AML-193 (cell line): ENCODE measurements around the gene GCGR.
A peak's percentile ranks its signal among the peaks of the same experiment; 100 is the strongest.

ENCODE experiments used
- DNase-seq, 2 experiments: peaks; one replicate each; lab custom pipeline; 2025; lab: John Stamatoyannopoulos, UW

GCGR gene

DNA sequence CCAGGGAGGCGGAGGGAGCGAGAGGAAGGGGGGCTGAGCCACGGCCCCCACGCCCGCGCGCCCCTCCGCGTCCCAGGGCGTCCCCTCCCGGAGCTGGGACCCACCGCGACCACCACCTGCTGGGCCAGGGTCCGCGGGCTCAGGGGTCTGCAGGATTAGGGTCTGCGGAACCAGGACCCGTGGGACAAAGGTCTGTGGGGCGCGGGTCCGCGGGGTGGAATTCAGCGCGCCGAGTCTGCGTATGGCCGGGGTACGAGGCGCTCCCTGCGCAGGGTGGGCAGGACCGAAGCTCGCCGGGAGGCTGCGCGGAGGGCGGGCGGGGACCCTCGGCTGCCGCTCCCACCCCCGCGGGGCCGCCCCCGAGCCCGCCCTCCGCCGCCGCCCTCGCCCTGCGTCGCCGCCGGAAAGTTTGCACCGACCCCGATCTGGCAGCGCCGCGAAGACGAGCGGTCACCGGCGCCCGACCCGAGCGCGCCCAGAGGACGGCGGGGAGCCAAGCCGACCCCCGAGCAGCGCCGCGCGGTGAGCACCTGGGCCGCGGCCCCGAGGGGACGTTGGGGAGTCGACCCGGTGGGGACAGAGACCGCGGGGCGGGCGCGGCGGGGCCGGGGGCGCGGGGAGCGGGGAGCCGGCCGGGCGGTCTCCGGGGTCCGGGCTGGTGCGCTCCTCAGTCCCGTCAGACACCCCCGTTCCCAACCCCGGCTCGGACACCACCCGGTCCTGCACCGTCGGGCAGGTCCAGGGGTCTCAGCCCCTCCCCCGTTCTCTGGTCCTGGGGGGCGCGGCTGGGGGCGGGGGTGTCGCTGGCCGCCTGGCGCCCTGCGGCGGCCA lies at the start of gene GCGR:
GCGR (plus strand) TSS at position 423 of the 831 bp plus-strand sequence. CDS start 4,869 bp downstream, outside the sequence.
- no peak for DNase-seq

GRCh38 chr17:81792675-81793615 lies 11.0 kb upstream of the GCGR start:
- DNase-seq: no peak

DNA sequence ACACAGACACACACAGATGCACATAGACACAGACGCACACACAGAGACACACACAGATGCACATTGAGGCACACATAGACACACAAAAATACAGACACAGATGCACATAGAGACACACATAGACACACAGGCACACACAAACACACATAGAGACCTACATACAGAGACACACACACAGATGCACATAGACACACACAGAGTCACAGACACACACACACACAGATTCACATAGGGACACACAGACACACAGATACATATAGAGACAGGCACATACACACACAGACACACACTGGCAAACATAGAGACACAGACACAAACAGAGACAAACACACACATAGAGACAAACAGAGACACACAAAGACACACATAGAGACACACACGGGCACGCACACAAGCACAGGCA lies 9.9 kb upstream of the GCGR start:
- no peak for DNase-seq

DNA sequence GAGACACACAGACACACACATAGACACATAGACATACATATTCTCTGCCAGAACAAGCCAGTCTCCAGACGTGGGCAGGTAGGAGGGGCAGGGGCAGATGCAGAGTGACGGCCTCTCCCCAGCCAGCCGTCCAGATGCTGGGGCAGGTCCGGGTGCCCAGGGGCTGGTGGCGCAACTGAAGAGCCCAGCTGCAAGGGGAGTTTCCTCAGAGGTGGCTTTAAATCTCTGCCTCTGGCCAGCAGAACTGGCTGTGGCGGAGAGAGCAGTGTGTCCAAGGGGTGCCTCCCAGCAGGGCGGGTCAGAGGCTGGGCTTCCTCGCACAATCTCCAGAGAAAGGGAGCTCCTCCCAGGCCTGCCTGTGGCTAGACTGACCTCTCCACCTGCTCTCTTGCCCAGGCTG lies 9.4 kb upstream of the GCGR start:
- peak; percentile 26 to 51 for DNase-seq

DNA sequence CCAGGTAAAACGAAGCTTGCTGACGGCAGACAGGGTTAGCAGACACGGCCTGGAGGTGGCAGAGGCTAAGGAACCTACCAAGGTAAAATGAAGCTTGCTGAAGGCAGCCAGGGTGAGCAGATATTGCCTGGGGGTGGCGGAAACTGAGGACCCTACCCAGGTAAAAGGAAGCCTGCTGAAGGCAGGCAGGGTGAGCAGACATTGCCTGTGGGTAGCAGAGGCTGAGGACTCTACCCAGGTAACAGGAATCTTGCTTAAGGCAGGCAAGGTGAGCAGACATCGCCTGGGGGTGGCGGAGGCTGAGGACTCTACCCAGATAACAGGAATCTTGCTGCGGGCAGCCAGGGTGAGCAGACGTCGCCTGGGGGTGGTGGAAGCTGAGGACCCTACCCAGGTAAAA lies 2.6 kb upstream of the GCGR start:
- no peak for DNase-seq

- no peak for DNase-seq
Observed at GRCh38 chr17:81802048-81802758, 1.7 kb upstream of the GCGR start.

DNA sequence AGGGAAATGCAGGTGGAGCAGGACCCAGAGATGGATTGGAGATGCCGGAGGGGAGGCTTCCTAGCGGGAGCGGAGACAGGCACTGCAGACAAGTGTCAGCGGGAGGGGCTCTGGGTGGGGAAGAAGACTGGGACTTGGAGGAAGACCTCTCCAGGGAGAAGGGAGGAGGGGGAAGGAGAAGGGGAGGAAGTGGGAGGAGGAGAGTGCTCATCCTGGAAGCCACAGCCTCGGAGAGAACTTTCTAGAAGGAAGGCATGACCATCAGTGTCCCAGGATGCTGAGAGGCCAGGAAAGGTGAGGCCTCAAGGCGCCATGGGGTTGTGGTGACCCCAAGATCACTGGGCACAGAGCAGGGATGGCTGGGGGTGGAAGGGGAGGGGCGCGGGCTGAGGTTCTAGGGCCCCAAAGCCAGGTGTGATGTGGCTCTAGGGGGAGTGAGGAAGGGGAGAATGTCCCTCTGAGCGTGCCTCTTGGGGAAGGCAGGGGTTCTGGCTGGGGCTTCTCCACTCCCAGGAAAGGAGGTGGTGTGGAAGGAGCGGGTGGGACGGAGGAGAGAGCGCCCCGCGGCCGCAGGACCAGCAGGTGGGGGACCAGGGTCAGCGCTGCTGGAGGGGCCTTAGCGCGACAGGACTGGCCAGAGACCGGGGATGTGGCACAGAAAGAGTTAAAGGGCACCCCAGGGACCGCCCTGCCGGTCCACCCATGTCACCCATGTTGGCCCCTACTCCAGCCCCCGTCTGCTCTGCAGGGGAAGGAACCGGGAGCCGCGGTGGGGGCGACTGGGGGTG lies 900 bp upstream of the GCGR start:
- DNase-seq: no peak

DNA sequence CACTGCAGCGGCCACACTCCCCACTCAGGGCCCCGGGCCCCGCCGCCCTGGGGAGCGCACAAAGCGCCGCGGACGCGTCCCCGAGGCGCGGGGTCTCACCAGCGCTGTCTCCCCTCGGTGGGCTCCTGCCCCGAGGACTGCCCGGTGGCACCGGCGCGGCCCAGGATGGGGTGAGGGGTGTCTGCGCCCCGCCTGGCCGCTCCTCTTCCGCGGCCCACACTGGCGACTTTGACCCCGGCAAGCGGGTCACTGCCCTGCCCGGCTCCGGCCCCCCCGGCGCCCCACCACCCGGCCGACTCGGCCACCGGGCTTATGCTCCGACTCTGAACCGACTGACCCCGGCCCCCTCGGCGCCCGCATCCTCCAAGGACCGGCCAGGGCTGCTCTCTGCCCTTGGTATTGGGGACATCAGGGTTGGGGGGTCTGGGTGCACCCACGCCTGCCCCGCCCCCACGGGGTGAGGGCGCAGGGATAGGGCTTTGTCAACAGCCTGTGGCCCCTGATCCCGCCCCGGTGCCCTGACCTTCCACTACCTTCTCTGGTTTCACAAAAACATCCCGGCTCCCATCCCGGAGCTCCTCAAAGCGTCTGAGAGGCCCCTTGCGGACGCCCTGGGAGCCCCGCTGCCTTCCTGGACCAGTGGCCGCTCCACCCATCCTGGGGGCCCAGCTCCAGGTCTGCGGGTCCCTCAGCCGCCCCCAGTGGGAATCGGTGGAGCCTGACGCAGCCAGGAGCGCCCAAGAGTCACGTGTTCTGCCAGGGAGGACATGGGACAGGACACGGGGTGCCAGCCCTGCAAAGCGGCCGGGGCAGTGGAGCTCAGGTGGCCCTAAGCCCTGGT lies 829 bp downstream of the GCGR start:
- DNase-seq: no peak

DNA sequence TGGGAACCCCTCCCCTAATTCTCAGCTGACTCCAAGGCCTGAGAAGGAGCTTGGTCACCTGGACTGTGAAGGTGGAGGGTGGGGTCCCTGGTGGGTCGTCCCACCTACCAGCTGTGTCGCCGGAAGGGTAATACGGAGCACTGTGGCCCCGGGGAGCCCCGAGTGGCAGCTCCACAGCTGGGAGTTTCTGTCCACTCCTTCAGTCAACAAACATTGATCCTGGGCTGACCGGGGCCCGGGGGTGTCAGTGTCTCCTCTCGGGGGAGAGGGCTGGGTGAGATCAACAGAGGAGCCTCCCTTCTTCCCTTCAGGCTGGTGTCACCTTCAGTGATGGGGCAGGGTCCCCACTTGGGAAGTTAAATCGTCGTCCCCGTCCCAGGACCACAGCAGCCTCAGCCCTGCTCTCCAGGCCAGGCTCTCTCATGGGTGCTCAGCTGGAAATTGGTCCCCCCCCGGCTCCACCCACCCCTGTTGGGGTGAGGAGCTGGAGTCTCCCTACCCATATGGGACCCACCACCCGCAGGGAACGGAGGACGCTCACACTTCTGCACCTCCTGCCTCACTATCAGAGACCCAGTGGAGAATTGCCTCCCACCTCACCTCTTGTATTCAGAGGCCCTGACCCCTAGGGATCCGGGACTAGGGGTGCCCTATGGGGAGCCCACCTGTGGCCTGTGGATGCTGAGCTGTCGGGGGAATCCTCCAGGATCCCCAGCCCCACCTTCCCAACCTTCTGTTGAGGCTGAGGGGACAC lies 1.9 kb downstream of the GCGR start:
- DNase-seq: no peak

DNA sequence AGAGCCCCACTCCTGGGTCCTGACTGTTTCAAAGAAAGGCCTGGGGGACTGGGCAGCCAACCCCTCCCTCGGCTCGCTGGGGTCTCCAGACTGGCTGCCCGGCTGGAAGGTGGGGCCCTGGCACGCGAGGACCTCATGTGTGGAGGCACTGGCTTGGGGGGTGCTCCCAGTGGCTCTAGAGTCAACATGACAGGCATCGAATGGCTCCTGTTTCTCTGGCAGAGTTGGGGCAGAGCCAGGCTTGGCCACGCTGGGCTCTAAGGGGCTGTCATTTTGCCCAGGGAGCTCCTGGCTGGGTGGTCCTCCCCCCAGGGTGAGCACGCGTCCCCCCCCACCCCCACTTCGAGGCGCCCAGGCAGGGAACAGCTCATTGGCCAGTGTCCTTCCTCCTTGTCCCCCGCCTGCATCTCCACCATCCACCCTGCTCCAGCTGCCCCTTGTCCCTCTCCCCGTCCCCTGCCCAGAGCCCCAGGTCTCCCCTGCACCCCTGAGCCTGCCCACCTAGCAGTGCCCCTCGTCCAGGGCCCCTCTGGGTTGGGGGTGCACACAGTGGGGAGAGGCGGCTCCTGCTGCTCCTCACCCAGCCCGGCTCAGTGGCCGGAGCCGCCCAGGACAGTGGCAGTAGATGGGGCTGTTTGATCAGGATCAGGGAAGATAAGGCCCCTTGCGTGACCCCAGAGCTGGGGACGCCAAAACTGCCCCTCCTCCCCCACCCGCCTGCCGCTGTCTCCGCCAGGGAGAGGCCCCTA lies 2.7 kb downstream of the GCGR start:
- DNase-seq: no peak

- no peak for DNase-seq
Observed at GRCh38 chr17:81807210-81807719, 3.3 kb downstream of the GCGR start.

DNA sequence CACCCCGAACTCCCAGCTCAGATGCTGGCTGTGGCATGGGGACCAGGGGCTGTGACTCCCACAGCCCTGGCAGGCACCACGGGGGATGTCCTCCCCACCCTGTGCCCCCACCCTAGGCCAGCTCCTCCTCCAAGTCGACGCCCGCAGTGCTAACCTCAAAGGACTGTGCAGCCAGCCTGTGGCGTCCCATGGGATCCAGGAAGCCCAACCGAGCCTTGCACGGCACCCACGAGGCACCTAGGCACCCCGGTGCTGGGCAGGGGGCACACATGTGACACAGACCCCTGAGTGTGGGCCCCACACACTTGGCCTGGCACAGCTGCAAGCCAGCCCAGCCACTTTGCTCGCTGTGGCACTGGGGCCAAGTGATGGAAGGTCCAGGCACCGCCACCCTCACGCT lies 3.9 kb downstream of the GCGR start:
- no peak for DNase-seq

GRCh38 chr17:81808778-81809555 lies 5.0 kb downstream of the GCGR start:
- DNase-seq: no peak

GRCh38 chr17:81809556-81809998 lies 5.6 kb downstream of the GCGR start:
- DNase-seq: no peak

DNA sequence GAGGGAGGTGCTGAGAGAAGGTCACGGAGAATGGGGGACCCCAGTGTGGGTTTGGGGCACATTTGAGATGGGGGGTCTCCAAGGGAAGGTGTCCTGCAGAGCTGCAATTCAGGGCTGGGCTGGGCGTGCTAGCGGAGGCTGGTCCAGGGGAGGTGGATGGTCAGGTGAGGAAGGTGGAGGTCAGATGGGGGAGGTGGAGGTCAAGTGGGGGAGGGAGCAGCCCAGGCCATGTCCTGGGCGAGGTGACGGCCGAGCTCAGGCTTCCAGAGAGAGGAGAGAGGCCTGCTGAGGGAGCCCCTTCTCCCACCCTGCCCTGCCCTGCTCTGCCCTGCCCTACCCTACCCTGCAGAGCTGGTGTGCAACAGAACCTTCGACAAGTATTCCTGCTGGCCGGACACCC lies 6.5 kb downstream of the GCGR start:
- no peak for DNase-seq

DNA sequence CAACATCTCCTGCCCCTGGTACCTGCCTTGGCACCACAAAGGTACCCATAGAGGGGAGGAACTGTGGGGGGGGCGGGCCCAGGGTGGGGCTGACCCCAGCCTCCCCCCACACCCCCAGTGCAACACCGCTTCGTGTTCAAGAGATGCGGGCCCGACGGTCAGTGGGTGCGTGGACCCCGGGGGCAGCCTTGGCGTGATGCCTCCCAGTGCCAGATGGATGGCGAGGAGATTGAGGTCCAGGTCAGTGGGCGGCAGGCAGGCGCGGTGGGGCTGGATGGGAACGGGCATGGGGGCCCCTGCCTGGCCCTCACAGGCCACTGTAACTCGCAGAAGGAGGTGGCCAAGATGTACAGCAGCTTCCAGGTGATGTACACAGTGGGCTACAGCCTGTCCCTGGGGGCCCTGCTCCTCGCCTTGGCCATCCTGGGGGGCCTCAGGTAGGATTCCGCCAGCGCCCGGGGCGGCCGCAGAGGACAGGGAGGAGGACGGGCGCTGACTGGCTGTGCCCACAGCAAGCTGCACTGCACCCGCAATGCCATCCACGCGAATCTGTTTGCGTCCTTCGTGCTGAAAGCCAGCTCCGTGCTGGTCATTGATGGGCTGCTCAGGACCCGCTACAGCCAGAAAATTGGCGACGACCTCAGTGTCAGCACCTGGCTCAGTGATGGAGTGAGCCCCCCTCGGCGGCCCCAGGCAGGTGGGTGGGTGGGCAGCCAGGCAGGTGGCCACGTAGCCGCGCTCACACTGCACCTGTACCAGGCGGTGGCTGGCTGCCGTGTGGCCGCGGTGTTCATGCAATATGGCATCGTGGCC lies 7.1 kb downstream of the GCGR start:
- no peak for DNase-seq
